RWPE1 (cell line): ENCODE results near the gene QKI.

Experiments
- CTCF ChIA-PET: fragments of 350-600 bp; sonication (Branson Sonifier 250); formaldehyde crosslinking; extraction: SDS; loops from one replicate; lab custom pipeline; 2021; lab: Yijun Ruan, JAX
- POLR2A ChIA-PET: fragments of 400-600 bp; formaldehyde crosslinking; extraction: SDS; loops from one replicate; lab custom pipeline; 2020; ENCODE audit warnings: antibody characterized with exemption; ENCODE audit not compliant: low non-redundant PET; lab: Yijun Ruan, JAX
- DNase-seq: peaks from one replicate; pipeline ENCODE4 v3.0.0; 2012; ENCODE audit warnings: low spot score
- H3K27ac ChIP-seq: fragments of 450-650 bp; 2 replicates; pipeline ENCODE4 v1.5.1; 2017
- TF ChIP-seq, protein P1 (sequence below): fragments of 450-650 bp; conservative IDR thresholded peaks from 2 replicates; pipeline ENCODE4 v1.5.1; 2017; ENCODE audit warnings: low read depth, mild to moderate bottlenecking

The QKI gene

GRCh38 chr6:163408352-163408991 is 6.0 kb upstream of the QKI start:
- CTCF ChIA-PET = no interaction called here
- no peak for DNase-seq
- POLR2A ChIA-PET = no interaction called here
- TF ChIP-seq, protein P1, sequence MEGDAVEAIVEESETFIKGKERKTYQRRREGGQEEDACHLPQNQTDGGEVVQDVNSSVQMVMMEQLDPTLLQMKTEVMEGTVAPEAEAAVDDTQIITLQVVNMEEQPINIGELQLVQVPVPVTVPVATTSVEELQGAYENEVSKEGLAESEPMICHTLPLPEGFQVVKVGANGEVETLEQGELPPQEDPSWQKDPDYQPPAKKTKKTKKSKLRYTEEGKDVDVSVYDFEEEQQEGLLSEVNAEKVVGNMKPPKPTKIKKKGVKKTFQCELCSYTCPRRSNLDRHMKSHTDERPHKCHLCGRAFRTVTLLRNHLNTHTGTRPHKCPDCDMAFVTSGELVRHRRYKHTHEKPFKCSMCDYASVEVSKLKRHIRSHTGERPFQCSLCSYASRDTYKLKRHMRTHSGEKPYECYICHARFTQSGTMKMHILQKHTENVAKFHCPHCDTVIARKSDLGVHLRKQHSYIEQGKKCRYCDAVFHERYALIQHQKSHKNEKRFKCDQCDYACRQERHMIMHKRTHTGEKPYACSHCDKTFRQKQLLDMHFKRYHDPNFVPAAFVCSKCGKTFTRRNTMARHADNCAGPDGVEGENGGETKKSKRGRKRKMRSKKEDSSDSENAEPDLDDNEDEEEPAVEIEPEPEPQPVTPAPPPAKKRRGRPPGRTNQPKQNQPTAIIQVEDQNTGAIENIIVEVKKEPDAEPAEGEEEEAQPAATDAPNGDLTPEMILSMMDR = no peak
- no peak overlapping the region for H3K27ac ChIP-seq

DNA sequence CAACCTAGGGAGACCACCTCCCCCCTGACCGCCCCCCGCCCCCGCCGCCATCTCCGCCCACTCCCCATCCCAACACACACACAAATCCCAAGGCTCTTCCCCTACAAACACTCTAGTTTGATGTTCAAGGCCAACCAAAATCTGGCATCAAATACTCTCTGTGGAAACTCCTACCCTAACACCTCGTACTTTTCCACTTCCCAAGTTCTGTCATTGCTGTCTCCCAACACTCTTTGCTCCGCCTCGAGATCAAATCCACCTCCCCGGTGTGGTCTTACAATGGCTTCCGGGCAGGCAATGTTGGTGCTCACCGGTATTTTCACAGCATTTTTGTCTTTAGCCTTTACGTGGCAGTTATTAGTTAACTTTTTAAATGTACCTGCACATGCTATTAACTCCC is 4.8 kb upstream of the QKI start:
- TF ChIP-seq, protein P1 = no peak
- no peak for DNase-seq
- ChIA-PET POLR2A (no interaction called here), CTCF (interaction anchor here (0.7 kb wide), 1 partner anchor 1008 kb away, joined by 4 read pairs; no protein-coding TSS in a partner anchor)
- H3K27ac ChIP-seq = no peak overlapping the region

- POLR2A ChIA-PET = interaction anchor here (0.5 kb wide), 1 partner anchor 856 kb away, joined by 3 read pairs; no protein-coding TSS in a partner anchor
- no peak for DNase-seq
- H3K27ac ChIP-seq = no peak overlapping the region
- TF ChIP-seq, protein P1 = no peak
- CTCF ChIA-PET = no interaction called here
These were observed 2.2 kb upstream of the QKI start for GRCh38 chr6:163412341-163412740.

GRCh38 chr6:163412801-163413344 is 1.6 kb upstream of the QKI start:
- TF ChIP-seq, protein P1 = no peak
- DNase-seq = no peak
- ChIA-PET CTCF (no interaction called here), POLR2A (interaction anchor here (0.5 kb wide), 1 partner anchor 856 kb away, joined by 3 read pairs; no protein-coding TSS in a partner anchor)
- peak overlapping the region; percentile 100 for H3K27ac ChIP-seq

DNA sequence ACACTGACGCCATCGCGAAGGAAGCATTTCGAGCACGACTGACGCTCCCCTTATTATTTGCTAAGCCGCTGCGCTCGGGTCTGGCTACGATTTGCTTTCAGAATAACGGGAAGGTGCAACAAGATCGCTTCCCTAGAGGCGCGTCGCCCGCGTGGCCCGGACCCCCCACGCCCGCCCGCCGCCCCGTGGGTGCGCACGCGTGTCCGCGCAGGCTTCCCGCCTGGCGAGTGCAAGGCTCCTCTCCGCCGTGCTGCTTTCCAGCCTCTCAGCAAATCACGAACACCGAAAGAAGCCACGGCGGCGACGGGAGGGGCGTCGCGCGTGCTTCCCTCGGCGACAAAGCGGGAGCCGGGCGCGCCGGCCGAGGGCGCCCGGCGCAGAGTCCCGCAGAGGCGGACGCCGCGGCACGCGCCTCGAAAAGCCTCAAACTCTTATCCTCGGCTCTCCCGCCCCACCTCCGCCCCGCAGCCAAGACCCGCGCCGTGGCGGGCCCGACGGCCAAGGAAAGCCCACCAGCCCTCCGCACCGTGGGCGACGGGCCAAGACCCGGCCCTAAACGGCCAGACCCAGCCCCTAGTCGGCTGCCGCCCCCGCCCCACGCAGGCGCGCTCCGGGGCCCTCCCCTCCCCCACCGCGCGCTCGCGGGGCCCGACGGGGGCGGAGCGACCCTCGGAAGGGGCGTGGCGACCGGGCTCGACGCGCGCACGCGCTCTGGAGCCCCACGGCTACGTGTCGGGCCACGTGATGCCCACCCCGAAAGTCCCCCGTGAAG is 987 bp upstream of the QKI start:
- H3K27ac ChIP-seq = peak overlapping the region; percentile 100
- peak; percentile 93 for DNase-seq
- TF ChIP-seq, protein P1 = no peak
- CTCF ChIA-PET = no interaction called here
- POLR2A ChIA-PET = no interaction called here

DNA sequence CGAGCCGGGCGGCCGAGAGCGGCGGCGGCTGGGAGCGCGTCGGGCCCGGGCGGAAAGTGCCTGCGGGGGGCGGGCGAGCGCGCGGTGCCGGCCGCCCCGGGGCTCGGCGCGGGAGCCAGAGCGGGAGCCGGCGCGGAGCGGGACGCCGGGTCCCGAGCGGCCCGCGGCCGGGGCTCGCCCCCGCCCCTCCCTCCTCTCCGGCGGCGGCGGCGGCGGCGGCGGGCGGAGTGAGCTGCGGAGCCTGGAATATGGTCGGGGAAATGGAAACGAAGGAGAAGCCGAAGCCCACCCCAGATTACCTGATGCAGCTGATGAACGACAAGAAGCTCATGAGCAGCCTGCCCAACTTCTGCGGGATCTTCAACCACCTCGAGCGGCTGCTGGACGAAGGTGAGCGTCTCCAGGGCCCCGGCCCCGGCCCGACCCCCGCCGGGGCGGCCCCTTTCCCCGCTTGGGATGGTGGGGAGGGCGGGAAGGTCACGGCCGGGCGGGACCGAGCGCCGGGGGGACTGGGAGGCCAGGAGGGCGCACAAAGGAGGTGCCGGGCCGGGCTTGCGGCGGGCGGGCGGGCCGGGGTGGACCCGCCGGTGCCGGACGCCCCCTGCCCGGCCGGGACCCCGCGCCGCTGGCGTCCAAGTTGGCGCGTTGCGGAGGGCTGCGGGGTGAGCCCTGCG is 565 bp downstream of the QKI start:
- ChIA-PET CTCF (interaction anchor here (1.6 kb wide), 1 partner anchor 541 kb away, joined by 3 read pairs; no protein-coding TSS in a partner anchor), POLR2A (no interaction called here)
- no peak for DNase-seq
- TF ChIP-seq, protein P1 = no peak
- peak overlapping the region; percentile 100 for H3K27ac ChIP-seq
